PC-3 (cell line): Measurements from ENCODE around the gene MED8. TPM values are rescaled to one million over a fixed set of nuclear protein-coding genes. Genes with fewer than 3 reads are reported as not detected.
A peak's percentile ranks its signal among the peaks of the same experiment; 100 is the strongest.

Experiments
- ATAC-seq: fragments of 200-7000 bp; cut with Tn5 transposase; 2 replicates; pipeline ENCODE4 v1.9.1; 2020; ENCODE audit warnings: mild to moderate bottlenecking, moderate library complexity
- BruUV-seq: library from RNA; stranded (reverse); fragments of 400-500 nt; replicated peaks from 2 replicates; lab custom pipeline; 2021; lab: Mats Ljungman, UMichigan
- CTCF ChIA-PET: fragments of 300-600 bp; sonication (Branson Sonifier 250); formaldehyde crosslinking; loops from one replicate; lab custom pipeline; 2022; ENCODE audit warnings: antibody characterized with exemption; lab: Charles Lee
- POLR2A ChIA-PET: fragments of 300-600 bp; sonication (Branson Sonifier 250); formaldehyde crosslinking; loops from one replicate; lab custom pipeline; 2022; ENCODE audit warnings: antibody characterized with exemption; ENCODE audit not compliant: unreplicated experiment; lab: Charles Lee
- DNase-seq: peaks from one replicate; pipeline ENCODE4 v3.0.0-alpha.2; 2015
- H2AFZ ChIP-seq: fragments of 300-600 bp; sonication (generic); 2 replicates; pipeline ENCODE4 v1.6.0; 2016; ENCODE audit warnings: antibody characterized with exemption, low read length
- H3F3A ChIP-seq: fragments of 300-600 bp; sonication (generic); one replicate; pipeline ENCODE4 v1.6.0; 2017; ENCODE audit warnings: antibody characterized with exemption, low read length, control low read depth, mild to moderate bottlenecking; ENCODE audit not compliant: unreplicated experiment
- H3K27ac ChIP-seq: fragments of 300-600 bp; sonication (generic); 2 replicates; pipeline ENCODE4 v1.5.1; 2016; ENCODE audit warnings: mild to moderate bottlenecking, low read length
- H3K27me3 ChIP-seq: fragments of 300-600 bp; sonication (generic); 2 replicates; pipeline ENCODE4 v1.6.1; 2016; ENCODE audit warnings: low read length, mixed read lengths
- H3K36me3 ChIP-seq: fragments of 300-600 bp; sonication (generic); 2 replicates; pipeline ENCODE4 v1.6.1; 2016; ENCODE audit warnings: low read depth, mixed run types, low read length, mixed read lengths
- H3K4me1 ChIP-seq: fragments of 300-600 bp; sonication (generic); 2 replicates; pipeline ENCODE4 v1.5.1; 2016; ENCODE audit warnings: low read length; ENCODE audit not compliant: insufficient read depth
- H3K4me2 ChIP-seq: fragments of 300-600 bp; sonication (generic); 2 replicates; pipeline ENCODE4 v1.6.0; 2016; ENCODE audit warnings: low read length
- H3K4me3 ChIP-seq: fragments of 300-600 bp; sonication (generic); 2 replicates; pipeline ENCODE4 v1.5.1; 2016; ENCODE audit warnings: mild to moderate bottlenecking, low read length, mixed read lengths
- H3K79me2 ChIP-seq: fragments of 300-600 bp; sonication (generic); 2 replicates; pipeline ENCODE4 v1.6.1; 2017; ENCODE audit warnings: low read length, mixed read lengths
- H3K9ac ChIP-seq: fragments of 300-600 bp; sonication (generic); 2 replicates; pipeline ENCODE4 v1.6.0; 2016; ENCODE audit warnings: mild to moderate bottlenecking, low read length
- H3K9me2 ChIP-seq: fragments of 300-600 bp; sonication (generic); replicated peaks from 2 replicates; pipeline ENCODE4 v1.6.1; 2016; ENCODE audit warnings: mixed run types, low read length, mixed read lengths
- H3K9me3 ChIP-seq: fragments of 300-600 bp; sonication (generic); 2 replicates; pipeline ENCODE4 v1.6.1; 2016; ENCODE audit warnings: low read length, mixed read lengths
- H4K20me1 ChIP-seq: fragments of 300-600 bp; sonication (generic); 2 replicates; pipeline ENCODE4 v1.6.1; 2016; ENCODE audit warnings: low read length, mixed read lengths
- CTCF ChIP-seq: fragments of 300-600 bp; sonication (generic); conservative IDR thresholded peaks from 2 replicates; pipeline ENCODE4 v1.5.1; 2017; ENCODE audit warnings: antibody characterized with exemption, low read depth, mild to moderate bottlenecking, low read length
- EZH2 ChIP-seq: fragments of 300-600 bp; sonication (generic); IDR thresholded peaks from one replicate; pipeline ENCODE4 v1.6.1; 2017; ENCODE audit warnings: antibody characterized with exemption, mild to moderate bottlenecking, low read length; ENCODE audit not compliant: unreplicated experiment
- EZH2phosphoT487 ChIP-seq: fragments of 300-600 bp; sonication (generic); IDR thresholded peaks from 2 replicates; pipeline ENCODE4 v1.6.1; 2018; ENCODE audit warnings: mild to moderate bottlenecking, antibody characterized with exemption, low read length, borderline replicate concordance
- intact Hi-C: fragments of 100-400 bp; cut with micrococcal nuclease; formaldehyde crosslinking; loops from 2 replicates; pipeline ENCODE4 v1.9.0; 2023
- total RNA-seq: library from RNA; depleted of rRNA; stranded (reverse); fragments of >200 nt; gene quantifications from 2 replicates; pipeline ENCODE4 v1.2.3, GENCODE V29; 2014

MED8 gene
- total RNA-seq, 1 experiment from 2014 or later: 41.8 TPM

GRCh38 chr1:43366179-43366578 is 23.4 kb downstream of the MED8 start:
- Histone ChIP-seq H3K27me3 (no peaks in the 10 kb centered on the region), H2AFZ (no peak overlapping the region), H3K36me3 (peaks cover 32% of the 10 kb centered on the region), H3K9me3 (no peaks in the 10 kb centered on the region), H3K4me1 (peaks cover 44% of the 10 kb centered on the region), H3K4me2 (peak overlapping the region; percentile 97), H3K9me2 (no peaks in the 10 kb centered on the region), H3K79me2 (peaks cover 65% of the 10 kb centered on the region), H3K27ac (peak overlapping the region; percentile 88), H3K9ac (peak overlapping the region; percentile 91), H4K20me1 (peaks cover 4% of the 10 kb centered on the region; the same call in 1 of the 2 replicates), H3F3A (peaks cover 11% of the 10 kb centered on the region), H3K4me3 (peak overlapping the region; percentile 86)
- no TSS peak for BruUV-seq
- no peak for TF ChIP-seq EZH2
- no peak for TF ChIP-seq EZH2phosphoT487
- no peak for TF ChIP-seq CTCF
- CTCF ChIA-PET: no interaction called here
- POLR2A ChIA-PET: no interaction called here
- ATAC-seq: peak; percentile 21
- intact Hi-C loops: no loop called here
- peak; percentile 77 for DNase-seq

GRCh38 chr1:43365678-43366077 is 23.9 kb downstream of the MED8 start:
- Histone ChIP-seq H3K27me3 (no peaks in the 10 kb centered on the region), H3K4me2 (peak overlapping the region; percentile 97), H3K4me3 (peak overlapping the region; percentile 86), H3K9me2 (no peaks in the 10 kb centered on the region), H3K27ac (peak overlapping the region; percentile 88), H3K9me3 (no peaks in the 10 kb centered on the region), H3F3A (peaks cover 11% of the 10 kb centered on the region), H2AFZ (no peak overlapping the region), H3K79me2 (peaks cover 66% of the 10 kb centered on the region), H3K4me1 (peaks cover 44% of the 10 kb centered on the region), H3K9ac (peak overlapping the region; percentile 91), H3K36me3 (peaks cover 37% of the 10 kb centered on the region), H4K20me1 (peaks cover 7% of the 10 kb centered on the region)
- CTCF ChIA-PET: no interaction called here
- ATAC-seq (no peak), DNase-seq (no peak)
- TF ChIP-seq EZH2 (no peak), CTCF (no peak), EZH2phosphoT487 (no peak)
- no TSS peak for BruUV-seq
- POLR2A ChIA-PET: no interaction called here
- intact Hi-C loops: no loop called here

GRCh38 chr1:43363935-43364525 is 25.6 kb downstream of the MED8 start:
- Histone ChIP-seq H3K4me2 (no peak overlapping the region), H3K79me2 (peaks cover 77% of the 10 kb centered on the region), H4K20me1 (peaks cover 13% of the 10 kb centered on the region), H2AFZ (no peak overlapping the region), H3K27me3 (no peaks in the 10 kb centered on the region), H3K36me3 (peaks cover 51% of the 10 kb centered on the region), H3K9me2 (no peaks in the 10 kb centered on the region), H3K27ac (no peak overlapping the region), H3F3A (peaks cover 11% of the 10 kb centered on the region), H3K4me1 (peaks cover 49% of the 10 kb centered on the region), H3K9ac (no peak overlapping the region), H3K9me3 (no peaks in the 10 kb centered on the region), H3K4me3 (no peak overlapping the region)
- POLR2A ChIA-PET: no interaction called here
- CTCF ChIA-PET: interaction anchor here (0.7 kb wide), 1 partner anchor 50 kb away, joined by 4 read pairs; no protein-coding TSS in a partner anchor
- BruUV-seq: TSS peak; percentile 19
- DNase-seq (no peak), ATAC-seq (no peak)
- intact Hi-C loops: no loop called here
- TF ChIP-seq EZH2: no peak
- TF ChIP-seq EZH2phosphoT487: no peak
- no peak for TF ChIP-seq CTCF
